Thyroid gland (tissue), 4 donors: ENCODE data around the gene REEP1. TPM values are rescaled to one million over a fixed set of nuclear protein-coding genes. Genes with fewer than 3 reads are reported as not detected.
A peak's percentile ranks its signal among the peaks of the same experiment; 100 is the strongest.

ENCODE experiments used
- DNase-seq, 2 donors: peaks; one replicate each; pipeline ENCODE4 v3.0.0-alpha.2; 2019
- H3K27ac ChIP-seq, 3 donors: fragments of 200-600 bp; sonication (generic); 1 replicate in 2 of 3; 2 replicates in 1 of 3; pipeline ENCODE4 v1.5.1; 2016 to 2019; ENCODE audit warnings: mild to moderate bottlenecking in 1 of 3, moderate library complexity in 1 of 3
- H3K27me3 ChIP-seq: fragments of 200-600 bp; sonication (generic); one replicate; pipeline ENCODE4 v1.5.1; 2019
- H3K36me3 ChIP-seq, 2 donors: fragments of 200-600 bp; sonication (generic); one replicate each; pipeline ENCODE4 v1.5.1; 2016 to 2019
- H3K4me1 ChIP-seq, 2 donors: fragments of 200-600 bp; sonication (generic); one replicate each; pipeline ENCODE4 v1.5.1; 2017 to 2019
- H3K4me3 ChIP-seq, 3 donors: fragments of 200-600 bp; sonication (generic); replicated peaks in 1 of 3; 1 replicate in 2 of 3; 2 replicates in 1 of 3; pipeline ENCODE4 v1.5.1; 2016; ENCODE audit warnings: mild to moderate bottlenecking in 1 of 3
- H3K9me3 ChIP-seq: fragments of 200-600 bp; sonication (generic); one replicate; pipeline ENCODE4 v1.5.1; 2017
- CTCF ChIP-seq, 6 experiments: fragments of 200-600 bp in 3 of 6; fragments of 450-650 bp in 3 of 6; sonication (generic) in 3 of 6; IDR thresholded peaks; one replicate each; pipeline ENCODE4 v1.5.1; 2016 to 2019; ENCODE audit warnings: antibody characterized with exemption in 6 of 6, mild to moderate bottlenecking in 2 of 6, inconsistent platforms in 1 of 6, moderate library complexity in 1 of 6
- POLR2A ChIP-seq, 2 donors: fragments of 450-650 bp; IDR thresholded peaks; one replicate each; pipeline ENCODE4 v1.6.1; 2017; ENCODE audit warnings: antibody characterized with exemption in 2 of 2, mild to moderate bottlenecking in 2 of 2, moderate library complexity in 1 of 2
- WGBS, 2 donors: methylation state at CpG; one replicate each; pipeline ENCODE4 v1.1.5; 2017; 5-methylcytosine and 5-hydroxymethylcytosine counted together
- intact Hi-C: fragments of 100-400 bp; cut with DNase I; formaldehyde crosslinking; loops from one replicate; pipeline ENCODE4 v1.15.1; 2023
- total RNA-seq, 4 donors: library from RNA; depleted of rRNA; stranded (reverse); fragments of >200 nt; gene quantifications; one replicate each; pipeline ENCODE4 v1.2.3, GENCODE V29; 2016

The REEP1 gene
- total RNA-seq, 4 donors from 2014 or later, result 2.5 to 7.1 (median 5.5) TPM

DNA sequence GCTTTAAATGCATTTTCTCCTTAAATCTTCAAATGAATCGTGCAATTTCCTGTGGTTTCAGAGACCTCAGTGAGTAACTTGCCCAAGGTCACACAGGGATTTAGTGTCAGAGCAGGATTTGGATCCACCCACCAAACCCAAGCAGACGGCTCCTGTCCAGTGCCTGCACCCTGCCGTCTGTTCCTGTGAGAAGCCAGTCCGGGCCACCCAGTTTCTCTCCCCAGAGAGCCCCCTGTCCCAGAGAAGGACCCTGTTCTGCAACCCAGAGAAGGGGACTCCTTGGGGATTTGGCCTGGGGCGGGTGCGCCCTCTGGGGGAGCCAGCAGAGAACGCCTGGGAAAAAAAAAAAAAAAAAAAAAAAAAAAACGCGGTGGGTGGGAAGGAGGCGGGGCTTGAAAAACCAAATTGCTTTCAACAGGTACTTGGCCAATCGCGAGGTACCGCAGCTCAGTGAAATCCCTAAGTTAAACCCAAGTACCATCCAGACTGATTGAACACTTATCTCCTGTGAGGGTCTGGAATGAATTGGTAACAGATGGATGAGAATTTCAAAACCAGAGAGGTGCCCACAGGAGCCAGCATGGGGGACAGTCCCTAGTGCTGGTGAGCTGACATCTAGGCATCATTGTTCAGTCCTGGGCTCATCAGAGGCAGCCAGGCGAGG lies 30.9 kb upstream of the REEP1 start:
- DNase-seq, result peak; percentile 17 to 28
- Histone ChIP-seq H3K4me3 (no peak overlapping the region), H3K9me3 (no peaks in the 10 kb centered on the region), H3K27me3 (no peaks in the 10 kb centered on the region), H3K4me1 (no peaks in the 10 kb centered on the region), H3K36me3 (no peaks in the 10 kb centered on the region), H3K27ac (no peak overlapping the region)
- 8 to 9% methylated on average over 14 of the region's 14 CpGs for WGBS, 2 donors
- intact Hi-C loops, result loop anchor here (10.0 kb wide), 1 partner anchor 143 kb away; no protein-coding TSS in a partner anchor
- TF ChIP-seq CTCF (IDR thresholded peaks at IDR 0.05) (peak in 5 of 6 experiments; percentile 42 to 67 (median 64)), POLR2A (IDR thresholded peaks at IDR 0.05) (no peak)

GRCh38 chr2:86367499-86367777 lies 30.0 kb upstream of the REEP1 start:
- intact Hi-C loops, result loop anchor here (10.0 kb wide), 1 partner anchor 143 kb away; no protein-coding TSS in a partner anchor
- TF ChIP-seq CTCF (IDR thresholded peaks at IDR 0.05) (no peak), POLR2A (IDR thresholded peaks at IDR 0.05) (no peak)
- DNase-seq, result no peak
- Histone ChIP-seq H3K27me3 (no peaks in the 10 kb centered on the region), H3K4me1 (no peaks in the 10 kb centered on the region), H3K9me3 (no peaks in the 10 kb centered on the region), H3K27ac (no peak overlapping the region), H3K4me3 (no peak overlapping the region), H3K36me3 (no peaks in the 10 kb centered on the region)

- no peaks in the 10 kb centered on the region for H3K4me1 ChIP-seq
- H3K27me3 ChIP-seq, result no peaks in the 10 kb centered on the region
- H3K36me3 ChIP-seq, result no peaks in the 10 kb centered on the region
- TF ChIP-seq CTCF (IDR thresholded peaks at IDR 0.05) (no peak), POLR2A (IDR thresholded peaks at IDR 0.05) (no peak)
- no peak for DNase-seq
- 95 to 97% methylated on average over 6 of the region's 6 CpGs for WGBS, 2 donors
- H3K4me3 ChIP-seq, result no peak overlapping the region
- intact Hi-C loops, result loop anchor here (10.0 kb wide), 1 partner anchor 142 kb away; no protein-coding TSS in a partner anchor
- no peak overlapping the region for H3K27ac ChIP-seq
- no peaks in the 10 kb centered on the region for H3K9me3 ChIP-seq
Measured at GRCh38 chr2:86366651-86367498, 29.4 kb upstream of the REEP1 start.

DNA sequence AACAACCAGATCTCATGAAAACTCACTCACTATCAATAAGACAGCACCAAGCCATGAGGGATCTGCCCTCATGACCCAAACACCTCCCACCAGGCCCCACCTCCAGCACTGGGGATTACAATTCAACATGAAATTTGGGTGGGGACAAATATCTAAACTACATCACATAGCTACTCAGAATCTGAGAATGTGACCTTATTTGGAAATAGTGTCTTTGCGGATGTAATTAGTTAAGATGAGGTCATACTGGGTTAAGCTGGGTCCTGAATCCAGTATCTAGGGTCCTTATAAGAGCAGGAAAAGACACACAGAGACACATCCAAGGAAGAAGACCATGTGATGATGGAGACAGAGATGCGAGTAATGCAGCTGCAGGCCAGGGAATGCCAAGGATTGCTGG lies 27.5 kb upstream of the REEP1 start:
- intact Hi-C loops, result loop anchor here (10.0 kb wide), 1 partner anchor 140 kb away; no protein-coding TSS in a partner anchor
- WGBS, 2 donors, result 96% methylated on average over 2 of the region's 2 CpGs
- DNase-seq, result no peak
- Histone ChIP-seq H3K4me1 (no peaks in the 10 kb centered on the region), H3K27ac (no peak overlapping the region), H3K4me3 (no peak overlapping the region), H3K27me3 (no peaks in the 10 kb centered on the region), H3K36me3 (no peaks in the 10 kb centered on the region), H3K9me3 (no peaks in the 10 kb centered on the region)
- no peak for TF ChIP-seq CTCF (IDR thresholded peaks at IDR 0.05)
- no peak for TF ChIP-seq POLR2A (IDR thresholded peaks at IDR 0.05)

- Histone ChIP-seq H3K9me3 (no peaks in the 10 kb centered on the region), H3K4me3 (no peak overlapping the region), H3K4me1 (no peaks in the 10 kb centered on the region), H3K36me3 (no peaks in the 10 kb centered on the region), H3K27me3 (no peaks in the 10 kb centered on the region), H3K27ac (no peak overlapping the region)
- no peak for DNase-seq
- intact Hi-C loops, result loop anchor here (10.0 kb wide), 1 partner anchor 136 kb away; no protein-coding TSS in a partner anchor
- 51 to 56% methylated on average over 7 of the region's 7 CpGs for WGBS, 2 donors
- TF ChIP-seq CTCF (IDR thresholded peaks at IDR 0.05), result no peak
Measured at GRCh38 chr2:86360776-86361175, 23.4 kb upstream of the REEP1 start.
